HG02943 (cell line): ENCODE results near the gene SNAP23.
"Not testable (repeated sequence)": the region's sequence is repeated elsewhere in the genome, so short reads cannot be mapped to it uniquely, and the experiment has no call there.

Experiments
- ATAC-seq: cut with Tn5 transposase; IDR thresholded peaks from one replicate; pipeline ENCODE4 v1.9.1; 2021; ENCODE audit warnings: mild to moderate bottlenecking, low read depth, moderate library complexity; ENCODE audit not compliant: unreplicated experiment

The SNAP23 gene

DNA sequence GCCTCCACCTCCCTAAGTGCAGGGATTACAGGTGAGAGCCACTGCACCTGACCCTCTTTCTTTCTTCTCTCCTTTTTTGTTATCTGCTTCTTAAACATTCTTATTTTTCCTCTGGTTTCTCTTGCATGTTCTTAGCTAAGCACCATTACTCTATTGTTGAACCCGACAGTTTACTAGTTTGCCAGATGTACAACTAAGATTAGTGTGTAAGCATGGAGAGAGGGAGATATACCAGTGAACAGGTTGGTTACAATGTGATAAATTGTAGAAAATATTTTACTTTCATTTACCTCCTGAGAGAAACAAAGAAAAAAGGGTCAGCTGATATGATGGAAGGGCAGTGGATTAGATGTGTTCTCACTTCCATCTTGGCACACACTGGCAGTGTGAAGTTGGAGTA is 58.1 kb downstream of the SNAP23 start:
- ATAC-seq = no peak

DNA sequence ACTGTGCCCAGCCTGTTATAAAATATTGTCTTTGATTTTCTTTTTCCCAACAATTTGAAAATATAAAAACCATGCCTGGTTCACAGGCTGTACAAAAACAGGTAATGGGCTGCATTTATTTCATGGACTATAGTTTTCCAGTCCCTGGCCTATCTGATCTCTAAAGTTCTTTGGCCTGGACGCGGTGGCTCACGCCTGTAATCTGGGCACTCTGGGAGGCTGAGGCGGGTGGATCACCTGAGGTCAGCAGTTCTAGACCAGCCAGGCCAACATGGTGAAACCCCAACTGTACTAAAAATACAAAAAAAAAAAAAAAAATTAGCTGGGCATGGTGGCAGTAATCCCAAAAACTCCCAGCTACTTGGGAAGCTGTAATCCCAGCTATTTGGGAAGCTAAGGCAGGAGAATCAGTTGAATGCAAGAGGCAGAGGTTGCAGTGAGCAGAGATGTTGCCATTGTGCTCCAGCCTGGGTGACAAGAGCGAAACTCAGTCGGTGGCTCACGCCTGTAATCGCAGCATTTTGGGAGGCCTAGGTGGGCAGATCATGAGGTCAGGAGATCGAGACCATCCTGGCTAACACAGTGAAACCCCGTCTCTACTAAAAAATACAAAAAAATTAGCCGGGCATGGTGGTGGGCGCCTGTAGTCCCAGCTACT is 61.2 kb downstream of the SNAP23 start:
- ATAC-seq = not testable (repeated sequence)

DNA sequence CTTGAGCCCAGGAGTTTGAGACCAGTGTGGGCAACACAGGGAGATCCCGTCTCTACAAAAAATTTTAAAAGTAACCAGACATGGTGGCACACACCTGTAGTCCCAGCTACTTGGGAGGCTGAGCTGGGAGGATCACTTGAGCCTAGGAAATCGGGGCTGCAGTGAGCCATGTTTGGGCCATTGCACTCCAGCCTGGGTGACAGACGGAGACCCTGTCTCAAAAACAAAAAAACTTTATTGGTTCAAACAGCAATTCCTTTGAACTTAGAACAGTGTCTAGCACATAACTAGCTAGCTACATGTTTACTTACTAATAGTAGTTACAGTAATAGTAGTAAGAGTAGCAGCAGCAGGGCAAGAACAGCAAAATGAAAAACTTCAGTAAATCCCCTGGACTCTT is 63.3 kb downstream of the SNAP23 start:
- ATAC-seq = no peak

DNA sequence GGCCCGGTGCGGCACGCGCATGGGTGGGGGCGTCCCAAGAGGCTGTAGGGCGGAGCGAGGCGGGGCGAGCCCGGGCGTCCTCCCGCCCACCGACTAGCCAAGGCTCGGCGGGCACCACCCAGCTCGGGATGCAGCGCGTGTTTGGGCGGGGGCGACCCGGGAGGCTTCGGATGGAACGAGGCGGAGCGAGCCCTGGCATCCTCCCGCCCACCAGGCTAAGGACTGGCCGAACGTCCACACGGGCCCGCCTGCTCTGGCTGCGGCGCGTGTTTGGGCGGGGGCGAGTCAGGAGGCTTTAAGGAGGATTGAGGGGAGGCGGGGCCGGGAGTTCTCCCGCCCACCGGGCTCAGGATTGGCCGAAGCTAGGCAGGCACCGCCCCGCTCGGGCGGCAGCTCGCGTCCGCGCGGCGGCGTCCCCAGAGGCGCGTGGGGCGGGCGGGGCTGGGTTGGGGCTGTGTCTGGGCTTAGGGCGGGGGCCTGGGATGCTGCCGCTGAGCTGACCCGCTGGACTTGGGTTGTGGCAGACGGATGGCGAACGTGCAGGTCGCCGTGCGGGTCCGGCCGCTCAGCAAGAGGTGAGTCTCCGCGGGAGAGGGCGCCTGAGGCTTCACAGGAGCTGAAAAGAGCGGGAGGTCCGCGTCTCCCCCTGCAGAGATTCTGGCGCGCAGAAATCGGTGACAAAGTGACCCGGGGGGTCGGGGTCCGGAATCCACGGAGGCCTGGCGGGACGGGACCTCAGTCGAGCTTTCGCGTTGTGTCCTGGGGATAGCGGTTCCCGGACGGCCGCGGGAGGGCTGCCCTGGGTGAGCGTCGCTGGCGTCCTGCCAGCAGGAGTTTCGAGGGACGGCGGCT is 80.0 kb downstream of the SNAP23 start, which contains the start of gene STARD9:
Gene STARD9, plus strand, starts transcription at position 419 of the 852 bp plus-strand sequence. Its CDS starts 110 bp downstream, at position 529.
- peak; percentile 89 for ATAC-seq

DNA sequence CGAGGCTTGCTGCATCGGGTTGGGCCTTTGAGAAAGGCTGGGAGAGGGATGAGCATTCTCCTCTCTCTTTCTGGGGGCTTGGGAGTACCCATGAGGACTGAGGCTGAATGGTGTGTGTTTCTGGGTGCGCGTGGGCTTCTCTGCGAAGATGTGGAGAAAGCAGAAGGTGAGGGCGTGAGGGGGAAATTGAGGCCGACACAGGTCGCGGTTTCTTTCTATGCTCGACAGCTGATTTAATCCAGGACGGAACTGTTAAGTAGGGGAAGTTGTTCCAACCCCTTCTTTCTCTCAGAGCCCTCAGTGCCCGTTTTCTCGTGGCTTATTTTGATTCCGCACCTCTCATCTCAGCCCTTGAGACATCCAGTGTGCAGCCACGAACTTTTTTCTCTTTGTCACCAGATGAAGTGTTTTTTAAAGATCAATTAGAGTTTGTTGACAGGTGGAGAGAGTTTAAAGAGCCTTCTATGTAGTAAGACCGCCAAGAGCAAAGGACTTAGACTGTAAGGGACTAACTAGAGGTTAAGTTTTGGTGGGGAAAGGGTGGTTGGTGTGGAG is 80.7 kb downstream of the SNAP23 start:
- ATAC-seq = no peak

DNA sequence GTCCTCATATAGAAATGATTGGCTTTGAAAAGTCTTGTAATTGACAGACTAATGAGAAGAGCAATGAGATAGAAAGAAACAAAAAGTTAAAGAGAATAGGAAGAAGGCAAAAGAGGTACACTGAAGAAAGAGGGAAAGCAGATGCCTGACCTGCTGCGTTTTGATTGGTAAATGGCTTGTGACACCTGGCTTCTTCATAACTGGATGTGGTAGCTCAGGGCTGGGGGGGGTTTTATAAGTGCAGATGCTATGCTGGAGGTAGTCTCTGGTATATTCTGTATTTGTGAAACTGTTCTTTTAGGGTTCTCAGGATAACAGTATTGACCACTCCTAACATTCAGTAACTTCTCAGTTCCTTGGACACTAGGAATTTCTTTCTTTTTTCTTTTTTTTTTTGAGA is 81.3 kb downstream of the SNAP23 start:
- ATAC-seq = no peak

DNA sequence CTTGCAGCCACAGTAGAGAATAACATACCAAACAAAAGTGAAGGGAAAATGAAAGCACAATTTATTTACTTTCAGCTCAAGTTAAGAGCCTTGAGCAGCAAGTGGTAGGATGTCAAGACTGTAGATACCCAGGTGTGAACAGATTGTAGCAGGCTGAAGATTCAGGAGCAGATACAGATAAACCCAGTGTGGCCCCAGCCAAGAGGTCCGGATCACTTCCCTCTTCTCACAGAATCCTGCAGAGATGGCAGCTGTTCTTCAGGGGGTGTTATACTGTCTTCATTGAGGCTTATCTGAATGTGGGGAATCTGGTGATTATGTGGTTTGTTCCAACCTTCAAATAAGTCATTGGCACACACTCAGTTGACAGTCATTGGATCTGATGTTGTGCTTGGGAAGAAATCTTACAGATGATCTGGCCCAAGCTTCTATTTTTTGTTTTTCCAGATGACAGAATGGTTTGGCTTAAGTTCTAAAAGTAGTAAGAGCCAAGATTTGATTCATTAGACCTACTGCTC is 82.1 kb downstream of the SNAP23 start:
- ATAC-seq = no peak

DNA sequence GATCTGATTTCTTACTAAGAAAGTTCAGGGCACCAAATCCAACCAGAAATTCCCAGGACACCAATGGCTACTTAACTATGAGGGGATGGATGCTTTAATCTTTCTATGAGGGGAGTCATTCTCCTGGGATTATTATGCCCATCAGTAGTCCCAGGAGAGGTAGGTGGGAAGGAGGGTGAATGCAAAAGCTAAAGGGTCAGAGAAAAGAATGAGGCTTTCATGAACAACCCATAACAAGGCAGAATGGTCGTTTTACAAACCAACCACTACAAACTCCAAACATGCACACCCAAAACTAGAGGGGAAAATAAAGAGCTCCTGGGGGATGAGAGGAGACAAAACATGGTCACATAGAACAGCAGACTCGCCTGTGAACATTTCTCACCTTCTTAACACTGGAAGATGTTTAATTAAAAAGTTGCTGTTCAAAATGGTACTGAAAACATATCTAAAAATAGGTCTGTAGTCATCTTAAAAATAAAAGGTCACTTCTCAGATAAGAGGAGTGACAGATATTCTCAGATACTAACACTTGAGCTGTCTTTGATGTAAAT is 83.6 kb downstream of the SNAP23 start:
- ATAC-seq = no peak

DNA sequence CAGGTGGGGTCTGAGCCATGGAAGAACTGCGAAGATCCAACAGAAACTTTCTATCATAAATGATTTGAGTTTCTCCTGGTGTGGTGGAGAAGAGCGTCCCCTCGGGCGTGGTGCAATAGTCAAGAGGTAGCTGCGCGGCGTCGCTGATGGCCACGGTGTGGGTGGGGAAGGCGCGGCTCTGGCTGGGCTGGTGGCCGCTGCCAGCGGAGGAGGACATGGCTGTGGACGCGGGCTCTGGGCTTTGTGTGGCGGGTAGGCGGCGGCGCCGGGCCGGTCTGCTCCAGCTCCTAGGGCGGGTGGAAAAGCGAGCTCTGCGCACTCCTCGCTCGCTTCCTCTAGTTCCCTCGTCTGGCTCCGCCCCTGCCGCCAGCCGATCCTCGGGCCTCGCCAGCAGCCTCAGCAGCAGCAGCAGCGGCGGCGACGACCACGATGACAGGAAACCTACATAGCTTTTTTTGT is 85.9 kb downstream of the SNAP23 start:
- ATAC-seq = peak; percentile 68
